ENCODE results near the gene UBFD1.
A peak's percentile ranks its signal among the peaks of the same experiment; 100 is the strongest.
"Not testable (repeated sequence)": the region's sequence is repeated elsewhere in the genome, so short reads cannot be mapped to it uniquely, and the experiment has no call there.

Gene UBFD1

GRCh38 chr16:23527961-23528643 lies 29.4 kb upstream of the UBFD1 start:
- no peak for DNase-seq

GRCh38 chr16:23528644-23529310 lies 28.8 kb upstream of the UBFD1 start:
- no peak for DNase-seq

DNA sequence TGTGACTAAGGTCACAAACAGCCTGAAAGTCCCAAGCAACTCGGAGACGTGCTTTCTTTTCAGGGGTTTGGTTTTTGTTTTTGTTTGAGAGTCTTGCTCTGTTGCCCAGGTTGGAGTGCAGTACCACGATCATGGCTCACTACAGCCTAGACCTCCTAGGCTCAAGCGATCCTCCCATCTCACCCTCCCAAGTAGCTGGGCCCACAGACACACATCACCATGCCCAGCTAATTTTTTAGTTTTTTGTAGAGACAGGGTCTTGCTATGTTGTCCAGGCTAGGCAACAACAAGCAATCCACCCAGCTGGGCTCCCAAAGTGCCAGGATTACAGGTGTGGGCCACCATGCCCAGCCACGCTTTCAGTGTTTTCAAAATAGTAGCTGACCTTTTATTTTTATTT lies 27.5 kb upstream of the UBFD1 start:
- DNase-seq: no peak

- no peak for DNase-seq
Measured at GRCh38 chr16:23532448-23532847, 25.1 kb upstream of the UBFD1 start.

GRCh38 chr16:23534868-23535860 lies 22.4 kb upstream of the UBFD1 start:
- DNase-seq: no peak

GRCh38 chr16:23535901-23536300 lies 21.6 kb upstream of the UBFD1 start:
- no peak for DNase-seq

DNA sequence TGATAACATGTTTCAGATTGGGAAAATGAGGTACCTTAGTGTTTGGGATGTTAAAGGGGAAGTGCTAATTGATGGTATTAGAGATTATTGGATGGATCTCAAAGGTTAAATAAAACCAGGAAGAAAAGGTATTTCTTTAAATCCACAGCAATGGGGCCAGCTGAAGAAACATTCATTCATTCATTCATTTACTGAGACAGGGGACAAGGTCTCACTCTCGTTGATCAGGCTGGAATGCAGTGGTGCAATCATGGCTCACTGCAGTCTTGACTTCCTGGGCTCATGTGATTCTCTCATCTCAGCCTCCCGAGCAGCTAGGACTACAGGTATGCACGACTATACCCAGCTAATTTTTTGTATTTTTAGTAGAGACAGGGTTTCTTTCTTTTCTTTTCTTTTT lies 20.1 kb upstream of the UBFD1 start:
- no peak for DNase-seq

GRCh38 chr16:23538919-23539278 lies 18.6 kb upstream of the UBFD1 start:
- DNase-seq: no peak

DNA sequence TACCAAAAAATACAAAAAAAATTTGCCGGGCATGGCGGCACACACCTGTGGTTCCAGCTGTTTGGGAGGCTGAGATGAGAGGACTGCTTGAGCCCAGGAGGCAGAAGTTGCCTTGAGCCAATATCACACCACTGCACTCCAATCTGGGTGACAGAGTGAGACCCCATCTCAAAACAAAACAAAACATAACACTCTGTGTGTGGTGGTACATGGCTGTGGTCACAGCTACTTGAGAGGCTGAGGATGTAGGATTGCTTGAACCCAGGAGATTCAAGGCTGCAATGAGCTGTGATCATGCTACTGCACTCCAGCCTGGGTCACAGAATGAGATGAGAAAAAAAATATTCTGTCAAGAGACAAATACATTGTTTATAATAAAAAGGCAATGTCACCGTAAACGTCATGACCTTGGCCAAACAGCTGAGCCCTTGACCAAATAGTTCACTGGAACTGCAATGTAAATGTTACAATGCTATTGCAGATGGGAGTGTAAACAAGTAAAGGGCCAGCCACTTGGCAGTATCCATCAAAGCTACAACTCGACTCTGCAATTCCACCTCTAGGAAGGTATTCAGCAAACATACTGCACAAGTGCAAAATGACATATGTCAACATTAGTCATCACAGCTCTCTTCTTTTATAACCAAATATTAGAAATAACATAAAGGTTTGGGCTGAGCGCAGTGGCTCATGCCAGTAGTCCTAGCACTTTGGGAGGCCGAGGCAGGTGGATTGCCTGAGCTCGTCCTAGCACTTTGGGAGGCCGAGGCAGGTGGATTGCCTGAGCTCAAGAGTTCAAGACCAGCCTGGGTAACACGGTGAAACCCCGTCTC lies 17.3 kb upstream of the UBFD1 start:
- DNase-seq: no peak

DNA sequence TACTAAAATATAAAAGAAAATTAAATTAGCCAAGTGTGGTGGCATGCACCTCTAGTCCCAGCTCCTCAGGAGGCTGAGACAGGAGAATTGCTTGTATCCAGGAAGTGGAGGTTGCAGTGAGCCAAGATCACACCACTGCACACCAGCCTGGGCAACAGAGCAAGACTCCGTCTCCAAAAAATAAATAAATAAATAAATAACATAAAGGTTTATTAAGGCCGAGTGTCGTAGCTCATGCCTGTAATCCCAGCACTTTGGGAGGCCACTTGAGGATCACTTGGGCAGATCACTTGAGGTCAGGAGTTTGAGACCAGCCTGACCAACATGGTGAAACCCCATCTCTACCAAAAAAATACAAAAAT lies 16.7 kb upstream of the UBFD1 start:
- DNase-seq: not testable (repeated sequence)

DNA sequence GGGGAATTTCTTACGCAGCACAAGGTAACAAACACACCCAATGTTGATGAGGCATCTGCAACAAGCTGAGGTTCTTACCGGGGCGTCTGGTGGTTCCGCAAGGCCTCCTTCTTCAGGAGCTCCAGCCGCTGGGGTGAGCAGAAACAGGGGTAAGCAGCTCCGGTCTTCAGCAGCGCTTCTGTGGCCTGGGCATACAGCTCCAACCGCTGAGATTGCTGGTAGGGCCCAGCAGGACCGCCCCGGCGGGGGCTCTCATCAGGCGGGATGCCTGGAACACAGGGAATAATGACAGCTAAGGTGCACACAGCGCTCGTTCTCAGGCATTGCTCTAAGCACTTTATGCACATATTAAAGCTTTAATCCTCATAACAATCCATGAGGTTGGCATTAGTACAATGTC lies 13.1 kb upstream of the UBFD1 start:
- DNase-seq: no peak

GRCh38 chr16:23549938-23550337 lies 7.6 kb upstream of the UBFD1 start:
- no peak for DNase-seq

DNA sequence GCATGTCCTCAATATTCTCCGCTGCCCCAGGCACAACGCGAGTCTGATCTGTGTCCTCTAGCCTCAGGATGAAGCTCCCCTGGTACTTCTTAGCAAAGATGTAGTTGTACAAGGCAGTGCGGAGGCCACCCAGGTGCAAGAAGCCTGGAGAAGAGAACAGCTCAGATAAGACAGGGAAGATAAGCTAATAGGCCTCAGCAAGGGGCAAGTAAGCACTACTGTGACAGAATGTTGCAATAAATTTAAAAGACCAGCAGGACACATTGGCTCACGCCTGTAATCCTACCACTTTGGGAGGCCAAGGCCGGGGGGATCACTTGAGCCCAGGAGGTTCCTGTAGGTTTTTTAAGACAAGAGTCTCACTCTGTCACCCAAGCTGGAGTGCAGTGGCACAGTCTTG lies 5.4 kb upstream of the UBFD1 start:
- no peak for DNase-seq

DNA sequence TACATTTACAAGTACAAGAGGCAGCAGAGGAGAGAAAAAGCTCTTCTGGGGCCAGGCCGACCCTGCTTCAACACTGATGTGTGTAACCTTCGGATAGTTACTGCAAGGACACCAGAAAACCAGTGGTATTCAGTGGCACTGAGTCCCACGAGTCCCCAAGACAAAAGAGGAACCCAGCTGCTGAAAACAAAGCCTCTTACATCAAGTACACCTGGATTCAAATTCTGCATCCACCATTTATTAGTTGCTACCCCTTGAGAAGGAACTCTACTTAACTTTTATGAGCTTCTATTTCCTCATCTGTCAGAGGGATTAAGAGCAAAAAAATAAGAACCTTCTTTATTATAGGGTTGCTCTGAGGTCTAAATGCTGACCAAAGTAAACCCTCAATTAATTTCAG lies 3.0 kb upstream of the UBFD1 start:
- DNase-seq: no peak

DNA sequence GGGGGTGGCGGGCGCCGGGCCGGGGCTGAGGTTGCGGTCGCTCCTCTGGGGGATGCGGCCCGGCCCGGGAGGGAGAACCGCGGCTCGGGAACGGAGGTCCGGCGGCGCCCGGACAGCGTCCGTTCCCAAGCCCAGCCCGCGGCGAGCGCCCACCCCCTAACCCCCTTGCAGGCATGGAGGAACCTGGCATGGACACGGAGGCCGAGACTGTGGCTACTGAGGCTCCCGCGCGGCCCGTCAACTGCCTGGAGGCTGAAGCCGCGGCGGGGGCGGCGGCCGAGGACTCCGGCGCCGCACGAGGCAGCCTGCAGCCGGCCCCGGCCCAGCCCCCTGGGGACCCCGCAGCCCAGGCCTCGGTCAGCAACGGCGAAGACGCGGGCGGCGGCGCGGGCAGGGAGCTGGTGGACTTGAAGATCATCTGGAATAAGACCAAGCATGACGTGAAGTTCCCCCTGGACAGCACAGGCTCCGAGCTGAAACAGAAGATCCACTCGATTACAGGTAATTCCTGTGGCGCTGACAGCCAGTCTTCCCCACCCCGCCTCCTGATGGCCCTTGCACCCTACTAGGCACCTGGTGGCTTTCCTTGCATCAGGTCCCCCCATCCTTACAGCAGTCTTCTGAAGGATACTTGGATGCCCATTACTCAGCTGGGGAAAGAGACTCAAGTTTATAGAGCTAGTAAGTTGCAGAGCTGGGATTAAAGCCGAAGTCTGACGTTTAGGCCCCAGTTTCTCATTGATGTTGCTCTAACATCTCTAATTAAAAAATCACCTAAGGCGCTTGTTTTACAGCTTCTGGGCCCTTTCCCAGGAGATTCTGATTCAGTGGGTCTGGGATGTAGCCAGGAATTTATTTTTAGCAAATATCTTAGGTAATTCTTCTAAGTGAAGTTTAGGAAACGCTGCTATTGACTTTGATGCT lies 514 bp downstream of the UBFD1 start:
- peak; percentile 7 for DNase-seq

- DNase-seq: no peak
Measured at GRCh38 chr16:23561586-23561985, 4.1 kb downstream of the UBFD1 start.

- DNase-seq: no peak
Measured at GRCh38 chr16:23562505-23562904, 5.0 kb downstream of the UBFD1 start.

DNA sequence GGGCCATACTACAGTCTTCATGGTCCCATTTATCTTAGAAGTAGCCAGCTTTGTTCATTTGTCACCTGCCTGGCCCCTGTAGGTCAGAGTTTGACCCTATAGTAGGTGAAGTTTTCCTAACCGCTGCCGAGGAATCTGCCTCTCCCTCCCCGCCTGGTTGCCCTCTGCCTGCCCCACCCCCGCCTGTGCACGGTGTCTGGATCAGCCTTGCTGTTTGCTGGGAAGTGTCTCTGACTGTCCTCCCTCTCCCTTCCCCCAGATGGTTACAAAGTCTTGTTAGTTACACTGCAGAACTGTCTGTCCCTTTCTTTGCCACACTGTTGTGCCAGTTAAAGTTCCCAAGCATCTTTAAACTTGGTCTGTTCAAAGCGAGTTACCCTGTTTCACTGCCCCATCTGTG lies 5.7 kb downstream of the UBFD1 start:
- DNase-seq: no peak

- DNase-seq: no peak
Measured at GRCh38 chr16:23564575-23565363, 7.2 kb downstream of the UBFD1 start.

GRCh38 chr16:23566724-23567123 lies 9.2 kb downstream of the UBFD1 start:
- DNase-seq: no peak

DNA sequence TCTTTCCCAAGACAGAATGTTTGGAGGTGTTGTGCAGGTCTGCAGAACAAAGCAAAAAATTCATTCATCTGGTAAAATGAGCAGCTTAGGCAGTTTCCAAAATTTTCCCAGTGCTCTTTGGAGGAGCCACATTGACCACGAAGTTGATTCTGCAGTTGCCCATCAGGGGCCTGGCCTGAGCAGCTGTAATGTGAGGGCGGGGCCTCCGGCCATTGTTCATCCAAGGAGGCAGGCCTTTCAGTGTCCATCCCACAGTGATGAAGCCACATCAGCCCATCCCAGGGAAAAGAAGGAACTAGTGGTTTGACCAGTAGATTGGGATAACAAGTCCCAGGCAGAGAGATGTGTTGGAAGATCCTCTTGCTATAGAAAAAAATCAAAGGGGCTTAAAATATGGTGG lies 10.1 kb downstream of the UBFD1 start:
- no peak for DNase-seq

Data from CD4-positive, alpha-beta T cell treated with Interleukin-6 for 4 hours (primary cell).